Sigmoid colon (tissue), 7 donors: ENCODE measurements around the gene VRK2. TPM values are rescaled to one million over a fixed set of nuclear protein-coding genes. Genes with fewer than 3 reads are reported as not detected.

Source experiments
- DNase-seq: peaks from one replicate; pipeline ENCODE4 v3.0.0-alpha.2; 2019
- H3K27ac ChIP-seq, 4 donors: fragments of 200-600 bp; sonication (generic); one replicate each; pipeline ENCODE4 v1.5.1; 2016 to 2019; ENCODE audit warnings: mild to moderate bottlenecking in 1 of 4
- H3K27me3 ChIP-seq, 3 donors: fragments of 200-600 bp; sonication (generic); one replicate each; pipeline ENCODE4 v1.5.1; 2019; ENCODE audit warnings: mild to moderate bottlenecking in 1 of 3
- H3K36me3 ChIP-seq, 4 donors: fragments of 200-600 bp; sonication (generic); one replicate each; pipeline ENCODE4 v1.5.1; 2016 to 2019
- H3K4me1 ChIP-seq, 4 donors: fragments of 200-600 bp; sonication (generic); one replicate each; pipeline ENCODE4 v1.5.1; 2017 to 2019
- H3K4me3 ChIP-seq, 4 donors: fragments of 200-600 bp; sonication (generic); one replicate each; pipeline ENCODE4 v1.5.1; 2017 to 2019; ENCODE audit warnings: mild to moderate bottlenecking in 2 of 4, moderate library complexity in 1 of 4
- H3K9me3 ChIP-seq, 4 donors: fragments of 200-600 bp in 3 of 4; sonication (generic) in 3 of 4; one replicate each; pipeline versions ENCODE4 v1.5.1 to v1.6.1; 2013 to 2019
- CTCF ChIP-seq, 4 experiments: fragments of 450-650 bp in 3 of 4; fragments of 200-600 bp in 1 of 4; IDR thresholded peaks; one replicate each; pipeline ENCODE4 v1.5.1; 2016 to 2019; ENCODE audit warnings: antibody characterized with exemption in 4 of 4, mild to moderate bottlenecking in 3 of 4, moderate library complexity in 2 of 4
- EP300 ChIP-seq, 4 donors: sonication (generic); formaldehyde crosslinking; IDR thresholded peaks; one replicate each; pipeline ENCODE4 v1.6.1; 2017; ENCODE audit warnings: antibody characterized with exemption in 4 of 4
- POLR2A ChIP-seq, 2 donors: fragments of 450-650 bp; IDR thresholded peaks; one replicate each; pipeline ENCODE4 v1.6.1; 2016; ENCODE audit warnings: antibody characterized with exemption in 2 of 2, mild to moderate bottlenecking in 2 of 2, moderate library complexity in 2 of 2
- POLR2AphosphoS5 ChIP-seq, 4 donors: sonication (generic); formaldehyde crosslinking; IDR thresholded peaks; one replicate each; pipeline ENCODE4 v1.6.1; 2017; ENCODE audit warnings: antibody characterized with exemption in 4 of 4
- WGBS, 2 donors: extraction: QIAGEN DNeasy Blood & Tissue Kit; methylation state at CpG; one replicate each; pipeline ENCODE4 v1.1.7; 2013; 5-methylcytosine and 5-hydroxymethylcytosine counted together
- intact Hi-C: fragments of 100-400 bp; cut with DNase I; formaldehyde crosslinking; loops from one replicate; pipeline ENCODE4 v1.15.1; 2023
- polyA plus RNA-seq, 3 donors: library from polyadenylated mRNA; stranded (reverse); fragments of 200-250 nt; gene quantifications; one replicate each; pipeline ENCODE4 v1.2.3, GENCODE V29; 2013
- total RNA-seq, 4 donors: library from RNA; depleted of rRNA; stranded (reverse); fragments of >200 nt; gene quantifications; one replicate each; pipeline ENCODE4 v1.1.0, GENCODE V29; 2016
- donor health status: healthy with polysubstance abuse.
- donor health status: Bipolar disorder and iron deficiency.
- donor health status: healthy.

VRK2 gene
- total and polyA plus RNA-seq, 7 donors = 6.6 to 32.8 (median 22.7) TPM

GRCh38 chr2:58197894-58198293 is 151.3 kb downstream of the VRK2 start:
- Histone ChIP-seq H3K9me3 (no peaks in the 10 kb centered on the region), H3K4me1 (no peaks in the 10 kb centered on the region), H3K27ac (no peak overlapping the region), H3K4me3 (no peak overlapping the region), H3K27me3 (no peaks in the 10 kb centered on the region), H3K36me3 (peaks cover 0 to 23% (median 0%) of the 10 kb centered on the region in 4 donors)
- intact Hi-C loops = no loop called here
- DNase-seq = no peak
- TF ChIP-seq POLR2AphosphoS5 (IDR thresholded peaks at IDR 0.05) (no peak), CTCF (IDR thresholded peaks at IDR 0.05) (no peak)
- WGBS, 2 donors = 81 to 91% methylated on average over 2 of the region's 2 CpGs

GRCh38 chr2:58202404-58202803 is 155.8 kb downstream of the VRK2 start:
- H3K4me3 ChIP-seq = no peak overlapping the region
- DNase-seq = no peak
- H3K4me1 ChIP-seq = no peaks in the 10 kb centered on the region
- H3K27me3 ChIP-seq = no peaks in the 10 kb centered on the region
- WGBS, 2 donors = 98 to 100% methylated on average over 1 of the region's 1 CpG
- intact Hi-C loops = no loop called here
- H3K9me3 ChIP-seq = no peaks in the 10 kb centered on the region
- H3K36me3 ChIP-seq = peaks cover 0 to 15% (median 0%) of the 10 kb centered on the region in 4 donors
- TF ChIP-seq POLR2AphosphoS5 (IDR thresholded peaks at IDR 0.05) (no peak), CTCF (IDR thresholded peaks at IDR 0.05) (no peak), EP300 (IDR thresholded peaks at IDR 0.05) (no peak), POLR2A (IDR thresholded peaks at IDR 0.05) (no peak)
- H3K27ac ChIP-seq = no peak overlapping the region

GRCh38 chr2:58203018-58203417 is 156.4 kb downstream of the VRK2 start:
- Histone ChIP-seq H3K4me1 (no peaks in the 10 kb centered on the region), H3K4me3 (no peak overlapping the region), H3K27me3 (no peaks in the 10 kb centered on the region), H3K27ac (no peak overlapping the region), H3K9me3 (no peaks in the 10 kb centered on the region), H3K36me3 (peaks cover 0 to 9% (median 0%) of the 10 kb centered on the region in 4 donors)
- TF ChIP-seq POLR2A (IDR thresholded peaks at IDR 0.05) (no peak), POLR2AphosphoS5 (IDR thresholded peaks at IDR 0.05) (no peak), CTCF (IDR thresholded peaks at IDR 0.05) (no peak), EP300 (IDR thresholded peaks at IDR 0.05) (no peak)
- DNase-seq = no peak
- intact Hi-C loops = no loop called here

- WGBS, 2 donors = 63 to 81% methylated on average over 6 of the region's 6 CpGs
- intact Hi-C loops = no loop called here
- H3K27ac ChIP-seq = no peak overlapping the region
Observed at GRCh38 chr2:58204195-58204959, 157.8 kb downstream of the VRK2 start.

More at GRCh38 chr2:58204195-58204959, 157.8 kb downstream of the VRK2 start:
- H3K4me1 ChIP-seq = no peaks in the 10 kb centered on the region
- H3K36me3 ChIP-seq = peaks cover 0 to 6% (median 0%) of the 10 kb centered on the region in 4 donors
- no peak for DNase-seq
- H3K4me3 ChIP-seq = no peak overlapping the region
- H3K9me3 ChIP-seq = no peaks in the 10 kb centered on the region
- H3K27me3 ChIP-seq = no peaks in the 10 kb centered on the region
- TF ChIP-seq POLR2A (IDR thresholded peaks at IDR 0.05) (no peak), POLR2AphosphoS5 (IDR thresholded peaks at IDR 0.05) (no peak), CTCF (IDR thresholded peaks at IDR 0.05) (no peak), EP300 (IDR thresholded peaks at IDR 0.05) (no peak)
